ENCODE results near the gene CCDC33. TPM values are rescaled to one million over a fixed set of nuclear protein-coding genes. Genes with fewer than 3 reads are reported as not detected.

CCDC33 gene
- total and polyA plus RNA-seq, 2 donors (not counting 1 experiment from before 2014, with no cell fraction given) = not detected

- CTCF ChIA-PET = no interaction called here
- H3K27ac Mint-ChIP-seq = no peak overlapping the region
- no peak overlapping the region for H3K4me3 Mint-ChIP-seq
Observed at GRCh38 chr15:74313889-74314288, 77.8 kb downstream of the CCDC33 start.

GRCh38 chr15:74314795-74315438 is 78.8 kb downstream of the CCDC33 start:
- ATAC-seq (ENCODE audit: low read depth) = no peak

More at GRCh38 chr15:74313889-74314288, 77.8 kb downstream of the CCDC33 start:
- POLR2A ChIA-PET = no interaction called here
- Histone ChIP-seq H2AFZ (ENCODE audit: insufficient read depth, low read depth, low read length, poor library complexity, severe bottlenecking) (no peak overlapping the region), H3K79me2 (ENCODE audit: control insufficient read depth, insufficient read depth, low read length) (no peaks in the 10 kb centered on the region), H3K36me3 (replicated peaks in 1 of 2; ENCODE audit: control extremely low read depth in 1 of 2, control insufficient read depth in 1 of 2, extremely low read depth in 1 of 2, insufficient read depth in 2 of 2, low read length in 1 of 2) (no peaks in the 10 kb centered on the region), H3K27me3 (replicated peaks in 1 of 4; ENCODE audit: control extremely low read depth in 1 of 4, control insufficient read depth in 3 of 4, insufficient read depth in 4 of 4, low read length in 3 of 4) (peaks cover 0 to 2% (median 0%) of the 10 kb centered on the region in 4 experiments), H3K9ac (ENCODE audit: low read length) (no peak overlapping the region), H3K27ac (ENCODE audit: low read length in 2 of 2) (no peak overlapping the region), H3K4me1 (ENCODE audit: control insufficient read depth in 2 of 2, insufficient read depth in 2 of 2, low read length in 2 of 2) (peaks cover 8 to 26% of the 10 kb centered on the region in 2 donors), H3K9me3 (ENCODE audit: control extremely low read depth in 1 of 3, control insufficient read depth in 2 of 3, insufficient read depth in 1 of 3, low read length in 2 of 3) (no peaks in the 10 kb centered on the region), H3K4me3 (ENCODE audit: control extremely low read depth in 1 of 5, extremely low read depth in 1 of 5, insufficient read depth in 1 of 5, low read depth in 2 of 5, low read length in 4 of 5) (no peak overlapping the region), H3K4me2 (replicated peaks; ENCODE audit: low read depth, low read length, poor library complexity, severe bottlenecking) (no peak overlapping the region), H4K20me1 (ENCODE audit: control insufficient read depth, insufficient read depth, low read length, poor library complexity, severe bottlenecking) (no peaks in the 10 kb centered on the region)
- intact Hi-C loops (cut with micrococcal nuclease) = no loop called here
- Mint-ChIP-seq H3K4me1 (peaks cover 13% of the 10 kb centered on the region), H3K27me3 (peaks cover 8% of the 10 kb centered on the region), H3K9me3 (ENCODE audit: insufficient read depth) (no peaks in the 10 kb centered on the region)
- DNase-seq (no peak), ATAC-seq (ENCODE audit: low read depth) (no peak)
- WGBS (ENCODE audit: insufficient coverage) = 91% methylated on average over 7 of the region's 7 CpGs
- TF ChIP-seq EZH2 (IDR thresholded peaks at IDR 0.05; ENCODE audit: borderline replicate concordance, insufficient read depth, low read depth, low read length, poor library complexity, severe bottlenecking) = no peak
- TF ChIP-seq, protein P1, sequence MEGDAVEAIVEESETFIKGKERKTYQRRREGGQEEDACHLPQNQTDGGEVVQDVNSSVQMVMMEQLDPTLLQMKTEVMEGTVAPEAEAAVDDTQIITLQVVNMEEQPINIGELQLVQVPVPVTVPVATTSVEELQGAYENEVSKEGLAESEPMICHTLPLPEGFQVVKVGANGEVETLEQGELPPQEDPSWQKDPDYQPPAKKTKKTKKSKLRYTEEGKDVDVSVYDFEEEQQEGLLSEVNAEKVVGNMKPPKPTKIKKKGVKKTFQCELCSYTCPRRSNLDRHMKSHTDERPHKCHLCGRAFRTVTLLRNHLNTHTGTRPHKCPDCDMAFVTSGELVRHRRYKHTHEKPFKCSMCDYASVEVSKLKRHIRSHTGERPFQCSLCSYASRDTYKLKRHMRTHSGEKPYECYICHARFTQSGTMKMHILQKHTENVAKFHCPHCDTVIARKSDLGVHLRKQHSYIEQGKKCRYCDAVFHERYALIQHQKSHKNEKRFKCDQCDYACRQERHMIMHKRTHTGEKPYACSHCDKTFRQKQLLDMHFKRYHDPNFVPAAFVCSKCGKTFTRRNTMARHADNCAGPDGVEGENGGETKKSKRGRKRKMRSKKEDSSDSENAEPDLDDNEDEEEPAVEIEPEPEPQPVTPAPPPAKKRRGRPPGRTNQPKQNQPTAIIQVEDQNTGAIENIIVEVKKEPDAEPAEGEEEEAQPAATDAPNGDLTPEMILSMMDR (IDR thresholded peaks at IDR 0.05) = no peak

More at GRCh38 chr15:74314795-74315438, 78.8 kb downstream of the CCDC33 start:
- intact Hi-C loops (cut with micrococcal nuclease) = no loop called here
- Mint-ChIP-seq H3K9me3 (ENCODE audit: insufficient read depth) (no peaks in the 10 kb centered on the region), H3K4me1 (peaks cover 13% of the 10 kb centered on the region), H3K27ac (no peak overlapping the region), H3K4me3 (no peak overlapping the region), H3K27me3 (no peaks in the 10 kb centered on the region)
- no peaks in the 10 kb centered on the region for H3K9me3 ChIP-seq (ENCODE audit: control extremely low read depth in 1 of 3, control insufficient read depth in 2 of 3, insufficient read depth in 1 of 3, low read length in 2 of 3)
- no peaks in the 10 kb centered on the region for H3K79me2 ChIP-seq (ENCODE audit: control insufficient read depth, insufficient read depth, low read length)
- H3K4me2 ChIP-seq (replicated peaks; ENCODE audit: low read depth, low read length, poor library complexity, severe bottlenecking) = peak overlapping the region; percentile 37
- ChIA-PET POLR2A (no interaction called here), CTCF (no interaction called here)
- TF ChIP-seq, protein P1 (IDR thresholded peaks at IDR 0.05) = no peak
- TF ChIP-seq EZH2 (IDR thresholded peaks at IDR 0.05; ENCODE audit: borderline replicate concordance, insufficient read depth, low read depth, low read length, poor library complexity, severe bottlenecking) = no peak
- no peak overlapping the region for H3K27ac ChIP-seq (ENCODE audit: low read length in 2 of 2)
- peaks cover 0 to 2% (median 0%) of the 10 kb centered on the region in 4 experiments for H3K27me3 ChIP-seq (replicated peaks in 1 of 4; ENCODE audit: control extremely low read depth in 1 of 4, control insufficient read depth in 3 of 4, insufficient read depth in 4 of 4, low read length in 3 of 4)
- H2AFZ ChIP-seq (ENCODE audit: insufficient read depth, low read depth, low read length, poor library complexity, severe bottlenecking) = no peak overlapping the region
- no peak overlapping the region for H3K9ac ChIP-seq (ENCODE audit: low read length)
- no peak overlapping the region for H3K4me3 ChIP-seq (ENCODE audit: control extremely low read depth in 1 of 5, extremely low read depth in 1 of 5, insufficient read depth in 1 of 5, low read depth in 2 of 5, low read length in 4 of 5)
- no peaks in the 10 kb centered on the region for H4K20me1 ChIP-seq (ENCODE audit: control insufficient read depth, insufficient read depth, low read length, poor library complexity, severe bottlenecking)
- H3K4me1 ChIP-seq (ENCODE audit: control insufficient read depth in 2 of 2, insufficient read depth in 2 of 2, low read length in 2 of 2) = peaks cover 8 to 30% of the 10 kb centered on the region in 2 donors
- H3K36me3 ChIP-seq (replicated peaks in 1 of 2; ENCODE audit: control extremely low read depth in 1 of 2, control insufficient read depth in 1 of 2, extremely low read depth in 1 of 2, insufficient read depth in 2 of 2, low read length in 1 of 2) = no peaks in the 10 kb centered on the region
- 78% methylated on average over 8 of the region's 13 CpGs for WGBS (ENCODE audit: insufficient coverage)
- no peak for DNase-seq
